Measurements from ENCODE around the gene SCN11A. TPM values are rescaled to one million over a fixed set of nuclear protein-coding genes. Genes with fewer than 3 reads are reported as not detected.

The SCN11A gene
- total and polyA plus RNA-seq, 2 of the 13 experiments (the other 11 are each of a cell fraction or from before 2014, with no cell fraction given), result 0.02 to 0.11 TPM

DNA sequence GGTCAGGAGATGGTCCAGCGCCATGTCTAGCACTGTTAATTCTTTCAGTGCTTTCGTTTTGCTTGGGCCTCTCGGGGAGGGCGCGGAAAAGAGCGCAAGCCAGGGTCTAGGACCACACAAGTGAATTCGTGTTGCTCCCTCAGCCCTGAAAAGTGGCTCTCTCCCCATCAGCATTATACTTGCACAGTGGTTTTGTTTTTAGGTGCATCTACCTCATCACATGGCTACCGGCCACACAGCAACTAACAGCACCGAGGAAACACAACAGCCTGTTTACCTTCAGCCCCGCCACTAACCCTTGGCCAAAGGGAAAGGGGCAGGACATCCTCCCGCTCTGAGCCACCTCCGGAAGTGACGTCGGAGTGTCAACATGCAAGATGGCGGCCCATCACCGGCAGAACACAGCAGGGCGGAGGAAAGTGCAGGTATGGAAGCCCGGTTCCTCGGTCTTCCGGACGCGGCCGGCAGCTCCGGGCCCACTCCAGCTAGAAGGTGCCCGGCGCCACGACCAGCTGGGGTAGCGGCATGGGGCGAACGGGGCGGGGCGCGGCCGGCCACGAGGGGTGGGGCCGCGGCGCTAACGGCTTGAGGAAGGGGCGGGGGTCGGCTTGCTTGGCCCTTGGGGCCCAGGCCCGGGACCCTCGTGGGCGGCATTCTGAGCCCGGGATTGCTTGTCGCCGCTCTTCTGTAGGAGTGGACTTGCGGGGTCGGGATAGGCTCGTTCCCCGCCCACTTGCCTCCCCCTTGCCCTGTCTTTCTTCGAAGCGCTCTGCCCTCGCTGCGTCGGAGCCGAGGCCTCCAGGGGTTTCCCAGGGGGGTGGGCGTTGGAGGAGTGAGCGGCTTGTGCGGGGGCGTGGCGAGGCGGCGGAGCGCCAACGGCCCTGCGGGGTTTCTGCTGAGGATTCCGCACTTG lies at the start of gene SCN11A, which contains the start of gene WDR48 (continued):
- 0 out of 2 replicates have a peak, but pooled peaks have one; percentile 13 for TF ChIP-seq ZNF879 (CRISPR knock-in tag; IDR thresholded peaks at IDR 0.05)
- TF ChIP-seq ZNF33B (CRISPR knock-in tag; IDR thresholded peaks at IDR 0.05), result peak; percentile 93
- TF ChIP-seq ZNF839 (CRISPR knock-in tag; IDR thresholded peaks at IDR 0.05; ENCODE audit: borderline replicate concordance), result peak; percentile 58; the same call in 1 of the 2 replicates
- no peak for TF ChIP-seq ZNF235 (CRISPR knock-in tag; IDR thresholded peaks at IDR 0.05; ENCODE audit: borderline replicate concordance)
- TF ChIP-seq NFE2L2 (IDR thresholded peaks at IDR 0.05; ENCODE audit: low read length), result no peak
- 0 out of 2 replicates have a peak, but pooled peaks have one; percentile 62 for TF ChIP-seq ZNF160 (CRISPR knock-in tag; IDR thresholded peaks at IDR 0.05)
- TF ChIP-seq, protein P1, sequence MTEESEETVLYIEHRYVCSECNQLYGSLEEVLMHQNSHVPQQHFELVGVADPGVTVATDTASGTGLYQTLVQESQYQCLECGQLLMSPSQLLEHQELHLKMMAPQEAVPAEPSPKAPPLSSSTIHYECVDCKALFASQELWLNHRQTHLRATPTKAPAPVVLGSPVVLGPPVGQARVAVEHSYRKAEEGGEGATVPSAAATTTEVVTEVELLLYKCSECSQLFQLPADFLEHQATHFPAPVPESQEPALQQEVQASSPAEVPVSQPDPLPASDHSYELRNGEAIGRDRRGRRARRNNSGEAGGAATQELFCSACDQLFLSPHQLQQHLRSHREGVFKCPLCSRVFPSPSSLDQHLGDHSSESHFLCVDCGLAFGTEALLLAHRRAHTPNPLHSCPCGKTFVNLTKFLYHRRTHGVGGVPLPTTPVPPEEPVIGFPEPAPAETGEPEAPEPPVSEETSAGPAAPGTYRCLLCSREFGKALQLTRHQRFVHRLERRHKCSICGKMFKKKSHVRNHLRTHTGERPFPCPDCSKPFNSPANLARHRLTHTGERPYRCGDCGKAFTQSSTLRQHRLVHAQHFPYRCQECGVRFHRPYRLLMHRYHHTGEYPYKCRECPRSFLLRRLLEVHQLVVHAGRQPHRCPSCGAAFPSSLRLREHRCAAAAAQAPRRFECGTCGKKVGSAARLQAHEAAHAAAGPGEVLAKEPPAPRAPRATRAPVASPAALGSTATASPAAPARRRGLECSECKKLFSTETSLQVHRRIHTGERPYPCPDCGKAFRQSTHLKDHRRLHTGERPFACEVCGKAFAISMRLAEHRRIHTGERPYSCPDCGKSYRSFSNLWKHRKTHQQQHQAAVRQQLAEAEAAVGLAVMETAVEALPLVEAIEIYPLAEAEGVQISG (CRISPR knock-in tag; IDR thresholded peaks at IDR 0.05), result peak; percentile 94
- TF ChIP-seq, protein P2, sequence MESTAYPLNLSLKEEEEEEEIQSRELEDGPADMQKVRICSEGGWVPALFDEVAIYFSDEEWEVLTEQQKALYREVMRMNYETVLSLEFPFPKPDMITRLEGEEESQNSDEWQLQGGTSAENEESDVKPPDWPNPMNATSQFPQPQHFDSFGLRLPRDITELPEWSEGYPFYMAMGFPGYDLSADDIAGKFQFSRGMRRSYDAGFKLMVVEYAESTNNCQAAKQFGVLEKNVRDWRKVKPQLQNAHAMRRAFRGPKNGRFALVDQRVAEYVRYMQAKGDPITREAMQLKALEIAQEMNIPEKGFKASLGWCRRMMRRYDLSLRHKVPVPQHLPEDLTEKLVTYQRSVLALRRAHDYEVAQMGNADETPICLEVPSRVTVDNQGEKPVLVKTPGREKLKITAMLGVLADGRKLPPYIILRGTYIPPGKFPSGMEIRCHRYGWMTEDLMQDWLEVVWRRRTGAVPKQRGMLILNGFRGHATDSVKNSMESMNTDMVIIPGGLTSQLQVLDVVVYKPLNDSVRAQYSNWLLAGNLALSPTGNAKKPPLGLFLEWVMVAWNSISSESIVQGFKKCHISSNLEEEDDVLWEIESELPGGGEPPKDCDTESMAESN (CRISPR knock-in tag; conservative IDR thresholded peaks at IDR 0.05), result peak; percentile 79; the same call in 1 of the 2 replicates
- no peak; the same call in none of the 2 replicates for TF ChIP-seq JUN (CRISPR knock-in tag; IDR thresholded peaks at IDR 0.05)
- TF ChIP-seq FOSL2 (CRISPR knock-in tag; IDR thresholded peaks at IDR 0.05), result peak; percentile 63; the same call in 1 of the 2 replicates
- TF ChIP-seq ELF3 (CRISPR knock-in tag; IDR thresholded peaks at IDR 0.05), result 0 out of 2 replicates have a peak, but pooled peaks have one; percentile 18
- no peak for TF ChIP-seq HOXA7 (CRISPR knock-in tag; IDR thresholded peaks at IDR 0.05)
- TF ChIP-seq, protein P3, sequence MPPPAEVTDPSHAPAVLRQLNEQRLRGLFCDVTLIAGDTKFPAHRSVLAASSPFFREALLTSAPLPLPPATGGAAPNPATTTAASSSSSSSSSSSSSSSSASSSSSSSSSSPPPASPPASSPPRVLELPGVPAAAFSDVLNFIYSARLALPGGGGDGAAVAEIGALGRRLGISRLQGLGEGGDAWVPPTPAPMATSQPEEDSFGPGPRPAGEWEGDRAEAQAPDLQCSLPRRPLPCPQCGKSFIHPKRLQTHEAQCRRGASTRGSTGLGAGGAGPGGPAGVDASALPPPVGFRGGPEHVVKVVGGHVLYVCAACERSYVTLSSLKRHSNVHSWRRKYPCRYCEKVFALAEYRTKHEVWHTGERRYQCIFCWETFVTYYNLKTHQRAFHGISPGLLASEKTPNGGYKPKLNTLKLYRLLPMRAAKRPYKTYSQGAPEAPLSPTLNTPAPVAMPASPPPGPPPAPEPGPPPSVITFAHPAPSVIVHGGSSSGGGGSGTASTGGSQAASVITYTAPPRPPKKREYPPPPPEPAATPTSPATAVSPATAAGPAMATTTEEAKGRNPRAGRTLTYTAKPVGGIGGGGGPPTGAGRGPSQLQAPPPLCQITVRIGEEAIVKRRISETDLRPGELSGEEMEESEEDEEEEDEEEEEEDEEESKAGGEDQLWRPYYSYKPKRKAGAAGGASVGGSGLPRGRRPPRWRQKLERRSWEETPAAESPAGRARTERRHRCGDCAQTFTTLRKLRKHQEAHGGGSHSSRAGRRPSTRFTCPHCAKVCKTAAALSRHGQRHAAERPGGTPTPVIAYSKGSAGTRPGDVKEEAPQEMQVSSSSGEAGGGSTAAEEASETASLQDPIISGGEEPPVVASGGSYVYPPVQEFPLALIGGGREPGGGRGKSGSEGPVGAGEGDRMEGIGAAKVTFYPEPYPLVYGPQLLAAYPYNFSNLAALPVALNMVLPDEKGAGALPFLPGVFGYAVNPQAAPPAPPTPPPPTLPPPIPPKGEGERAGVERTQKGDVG (CRISPR knock-in tag; IDR thresholded peaks at IDR 0.05; ENCODE audit: borderline replicate concordance), result peak; percentile 50; the same call in 1 of the 2 replicates
- no peak for TF ChIP-seq ZNF556 (CRISPR knock-in tag; IDR thresholded peaks at IDR 0.05; ENCODE audit: borderline replicate concordance)
